ENCODE measurements around the gene ERGIC1. TPM values are rescaled to one million over a fixed set of nuclear protein-coding genes. Genes with fewer than 3 reads are reported as not detected.

ERGIC1 gene
- total RNA-seq, 3 donors from 2014 or later (not counting 1 experiment from before 2014, with no cell fraction given): 86.2 to 126 (median 121) TPM

DNA sequence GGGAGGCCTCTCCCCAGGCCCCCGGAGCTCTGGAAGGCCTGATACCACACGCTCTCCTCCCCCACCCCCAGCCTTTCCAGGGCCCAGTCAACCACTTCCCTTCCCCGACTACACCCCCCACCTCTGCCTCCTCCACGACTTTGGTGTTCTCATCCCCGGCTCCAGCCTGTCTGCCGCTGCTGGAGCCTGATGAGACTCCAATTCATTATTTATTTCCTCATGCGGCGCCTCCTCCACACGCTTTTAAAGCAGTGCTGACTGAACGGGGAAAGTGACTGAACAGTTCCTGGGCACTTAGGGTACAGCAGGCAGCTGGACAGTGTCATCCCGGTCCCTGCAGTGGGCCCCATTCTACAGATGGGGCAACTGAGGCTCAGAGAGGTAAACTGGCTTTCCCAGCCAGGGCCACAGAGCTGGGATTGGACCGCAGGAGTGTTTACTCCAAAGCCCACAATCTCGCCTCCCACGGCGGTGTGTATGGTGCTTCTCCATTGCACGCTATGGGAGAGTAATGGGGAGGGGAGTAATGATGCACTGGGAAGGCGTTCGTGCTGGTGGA lies 109.3 kb downstream of the ERGIC1 start:
- H3K27me3 ChIP-seq (ENCODE audit: control insufficient read depth, insufficient read depth, low read length): no peaks in the 10 kb centered on the region
- ATAC-seq (no peak), DNase-seq (no peak)
- no peaks in the 10 kb centered on the region for H3K4me1 ChIP-seq (ENCODE audit: control insufficient read depth, insufficient read depth, low read length)
- H3K27me3 Mint-ChIP-seq (ENCODE audit: low read depth in 2 of 2): no peaks in the 10 kb centered on the region
- peaks cover 37% of the 10 kb centered on the region for H3K36me3 ChIP-seq (ENCODE audit: control insufficient read depth, insufficient read depth, low read length)
- intact Hi-C loops (cut with micrococcal nuclease): no loop called here
- no peak overlapping the region for H3K27ac ChIP-seq (ENCODE audit: low read length)
- no peaks in the 10 kb centered on the region for H3K36me3 Mint-ChIP-seq
- no peaks in the 10 kb centered on the region for H3K9me3 Mint-ChIP-seq
- peaks cover 0 to 4% of the 10 kb centered on the region in 2 donors for H3K4me1 Mint-ChIP-seq
- 80% methylated on average over 18 of the region's 18 CpGs for WGBS (ENCODE audit: insufficient coverage)
- H3K4me3 ChIP-seq (ENCODE audit: low read length): no peak overlapping the region
- no peak overlapping the region for H3K27ac Mint-ChIP-seq
- TF ChIP-seq, protein P1, sequence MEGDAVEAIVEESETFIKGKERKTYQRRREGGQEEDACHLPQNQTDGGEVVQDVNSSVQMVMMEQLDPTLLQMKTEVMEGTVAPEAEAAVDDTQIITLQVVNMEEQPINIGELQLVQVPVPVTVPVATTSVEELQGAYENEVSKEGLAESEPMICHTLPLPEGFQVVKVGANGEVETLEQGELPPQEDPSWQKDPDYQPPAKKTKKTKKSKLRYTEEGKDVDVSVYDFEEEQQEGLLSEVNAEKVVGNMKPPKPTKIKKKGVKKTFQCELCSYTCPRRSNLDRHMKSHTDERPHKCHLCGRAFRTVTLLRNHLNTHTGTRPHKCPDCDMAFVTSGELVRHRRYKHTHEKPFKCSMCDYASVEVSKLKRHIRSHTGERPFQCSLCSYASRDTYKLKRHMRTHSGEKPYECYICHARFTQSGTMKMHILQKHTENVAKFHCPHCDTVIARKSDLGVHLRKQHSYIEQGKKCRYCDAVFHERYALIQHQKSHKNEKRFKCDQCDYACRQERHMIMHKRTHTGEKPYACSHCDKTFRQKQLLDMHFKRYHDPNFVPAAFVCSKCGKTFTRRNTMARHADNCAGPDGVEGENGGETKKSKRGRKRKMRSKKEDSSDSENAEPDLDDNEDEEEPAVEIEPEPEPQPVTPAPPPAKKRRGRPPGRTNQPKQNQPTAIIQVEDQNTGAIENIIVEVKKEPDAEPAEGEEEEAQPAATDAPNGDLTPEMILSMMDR (IDR thresholded peaks at IDR 0.05): no peak
- no peaks in the 10 kb centered on the region for H3K9me3 ChIP-seq (ENCODE audit: control insufficient read depth, insufficient read depth, low read length)
- H3K4me3 Mint-ChIP-seq: no peak overlapping the region

DNA sequence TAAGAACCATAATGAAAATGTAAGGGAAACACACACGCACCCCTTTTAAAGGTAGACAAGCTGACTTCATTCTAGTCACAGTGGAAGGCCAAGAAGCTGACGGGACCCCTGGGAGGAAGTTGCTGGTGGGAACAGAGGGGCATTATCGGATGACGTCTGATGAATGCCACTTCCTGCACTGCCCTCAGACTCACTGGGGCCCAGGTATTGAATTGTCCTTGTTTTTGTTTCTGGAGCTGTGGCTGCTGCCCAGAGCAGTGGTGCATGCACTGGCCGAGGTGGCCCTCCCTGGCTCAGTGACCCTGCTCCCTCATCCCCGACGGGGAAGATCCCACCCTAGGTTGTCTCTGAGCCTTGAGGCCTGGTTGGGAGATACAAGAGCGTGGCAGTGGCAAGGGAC lies 109.9 kb downstream of the ERGIC1 start:
- H3K36me3 ChIP-seq (ENCODE audit: control insufficient read depth, insufficient read depth, low read length): peaks cover 39% of the 10 kb centered on the region
- no peaks in the 10 kb centered on the region for H3K36me3 Mint-ChIP-seq

DNA sequence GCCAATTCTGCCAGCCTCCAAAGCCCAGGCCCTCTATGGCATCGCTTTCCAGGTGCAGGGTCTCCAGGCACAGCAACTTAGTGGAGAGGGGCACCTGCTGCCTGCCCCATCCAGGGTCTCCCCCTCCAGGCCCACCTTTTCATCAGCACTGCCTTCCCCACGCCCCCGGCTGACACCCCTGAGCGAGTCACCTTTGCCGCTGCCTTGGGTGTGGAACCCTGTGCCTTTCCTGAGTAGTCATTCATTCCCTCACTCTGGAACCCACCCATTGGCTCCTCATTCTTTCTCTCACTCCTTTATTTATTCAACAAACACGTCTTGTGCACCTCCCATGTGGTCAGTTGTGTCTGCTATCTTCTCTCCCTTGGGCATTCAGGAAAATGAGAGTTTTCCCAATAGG lies 110.7 kb downstream of the ERGIC1 start:
- intact Hi-C loops (cut with micrococcal nuclease): no loop called here
- Histone ChIP-seq H3K27ac (ENCODE audit: low read length) (no peak overlapping the region), H3K36me3 (ENCODE audit: control insufficient read depth, insufficient read depth, low read length) (peaks cover 35% of the 10 kb centered on the region), H3K9me3 (ENCODE audit: control insufficient read depth, insufficient read depth, low read length) (no peaks in the 10 kb centered on the region), H3K4me1 (ENCODE audit: control insufficient read depth, insufficient read depth, low read length) (no peaks in the 10 kb centered on the region), H3K27me3 (ENCODE audit: control insufficient read depth, insufficient read depth, low read length) (no peaks in the 10 kb centered on the region), H3K4me3 (ENCODE audit: low read length) (no peak overlapping the region)
- Mint-ChIP-seq H3K27me3 (ENCODE audit: low read depth in 2 of 2) (no peaks in the 10 kb centered on the region), H3K36me3 (no peaks in the 10 kb centered on the region), H3K4me3 (no peak overlapping the region), H3K27ac (no peak overlapping the region), H3K9me3 (no peaks in the 10 kb centered on the region), H3K4me1 (peaks cover 0 to 7% of the 10 kb centered on the region in 2 donors)
- TF ChIP-seq, protein P1 (IDR thresholded peaks at IDR 0.05): no peak
- DNase-seq: no peak
- no peak for ATAC-seq
- WGBS (ENCODE audit: insufficient coverage): 92% methylated on average over 6 of the region's 6 CpGs

More for the DNA sequence above, 109.9 kb downstream of the ERGIC1 start:
- H3K4me1 ChIP-seq (ENCODE audit: control insufficient read depth, insufficient read depth, low read length): no peaks in the 10 kb centered on the region
- ATAC-seq (no peak), DNase-seq (no peak)
- no peaks in the 10 kb centered on the region for H3K27me3 Mint-ChIP-seq (ENCODE audit: low read depth in 2 of 2)
- peaks cover 0 to 4% of the 10 kb centered on the region in 2 donors for H3K4me1 Mint-ChIP-seq
- H3K9me3 Mint-ChIP-seq: no peaks in the 10 kb centered on the region
- no peaks in the 10 kb centered on the region for H3K27me3 ChIP-seq (ENCODE audit: control insufficient read depth, insufficient read depth, low read length)
- no peak overlapping the region for H3K27ac ChIP-seq (ENCODE audit: low read length)
- H3K4me3 ChIP-seq (ENCODE audit: low read length): no peak overlapping the region
- no peaks in the 10 kb centered on the region for H3K9me3 ChIP-seq (ENCODE audit: control insufficient read depth, insufficient read depth, low read length)
- TF ChIP-seq, protein P1 (IDR thresholded peaks at IDR 0.05): no peak
- no peak overlapping the region for H3K4me3 Mint-ChIP-seq
- intact Hi-C loops (cut with micrococcal nuclease): no loop called here
- no peak overlapping the region for H3K27ac Mint-ChIP-seq
- WGBS (ENCODE audit: insufficient coverage): 84% methylated on average over 7 of the region's 8 CpGs

DNA sequence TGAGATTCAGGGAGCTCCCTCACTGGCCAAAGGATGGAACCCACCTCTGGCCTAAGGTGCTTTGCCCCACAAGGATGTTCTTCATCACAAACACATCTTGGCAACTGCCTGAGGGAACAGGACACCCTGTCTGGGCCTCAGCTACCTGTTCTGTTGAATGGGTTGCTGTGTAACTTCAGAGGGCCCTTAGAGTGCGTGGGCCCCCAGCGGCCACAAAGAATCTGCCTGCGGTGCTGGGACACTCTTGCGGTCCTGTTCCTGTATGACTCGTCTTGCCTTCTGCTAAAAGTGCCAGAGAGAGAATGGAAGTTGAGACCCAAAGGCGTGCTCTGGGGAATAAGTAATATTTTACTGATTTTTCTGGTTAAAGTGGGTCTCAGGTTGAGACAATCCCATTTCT lies 111.1 kb downstream of the ERGIC1 start:
- Histone ChIP-seq H3K27me3 (ENCODE audit: control insufficient read depth, insufficient read depth, low read length) (no peaks in the 10 kb centered on the region), H3K36me3 (ENCODE audit: control insufficient read depth, insufficient read depth, low read length) (peaks cover 31% of the 10 kb centered on the region), H3K4me3 (ENCODE audit: low read length) (no peak overlapping the region), H3K9me3 (ENCODE audit: control insufficient read depth, insufficient read depth, low read length) (no peaks in the 10 kb centered on the region), H3K27ac (ENCODE audit: low read length) (no peak overlapping the region), H3K4me1 (ENCODE audit: control insufficient read depth, insufficient read depth, low read length) (no peaks in the 10 kb centered on the region)
- Mint-ChIP-seq H3K9me3 (no peaks in the 10 kb centered on the region), H3K27me3 (ENCODE audit: low read depth in 2 of 2) (no peaks in the 10 kb centered on the region), H3K4me1 (peaks cover 0 to 7% of the 10 kb centered on the region in 2 donors), H3K36me3 (no peaks in the 10 kb centered on the region), H3K4me3 (no peak overlapping the region), H3K27ac (no peak overlapping the region)
- WGBS (ENCODE audit: insufficient coverage): 94% methylated on average over 6 of the region's 6 CpGs
- DNase-seq (no peak), ATAC-seq (no peak)
- TF ChIP-seq, protein P1 (IDR thresholded peaks at IDR 0.05): no peak
- intact Hi-C loops (cut with micrococcal nuclease): no loop called here

Data from natural killer cell (primary cell).